SKM-1 (cell line): ENCODE measurements around the gene RSPH10B.
"Not testable (repeated sequence)": the region's sequence is repeated elsewhere in the genome, so short reads cannot be mapped to it uniquely, and the experiment has no call there.

ENCODE experiments used
- DNase-seq: peaks from one replicate; lab custom pipeline; 2025; ENCODE audit not compliant: unreplicated experiment; lab: John Stamatoyannopoulos, UW

Gene RSPH10B

GRCh38 chr7:5930290-5930689, 40.2 kb downstream of the RSPH10B start:
- DNase-seq: not testable (repeated sequence)

GRCh38 chr7:5926263-5926870, 44.1 kb downstream of the RSPH10B start:
- DNase-seq: not testable (repeated sequence)

- not testable (repeated sequence) for DNase-seq
These were observed 45.9 kb downstream of the RSPH10B start for GRCh38 chr7:5924630-5925029.

GRCh38 chr7:5924180-5924579, 46.3 kb downstream of the RSPH10B start:
- DNase-seq: not testable (repeated sequence)

- not testable (repeated sequence) for DNase-seq
These were observed 54.0 kb downstream of the RSPH10B start for GRCh38 chr7:5916529-5916928.

GRCh38 chr7:5908835-5909234, 61.7 kb downstream of the RSPH10B start:
- not testable (repeated sequence) for DNase-seq

- not testable (repeated sequence) for DNase-seq
These were observed 65.8 kb downstream of the RSPH10B start for GRCh38 chr7:5904726-5905125.

- DNase-seq: not testable (repeated sequence)
These were observed 67.5 kb downstream of the RSPH10B start for GRCh38 chr7:5903002-5903401.

- DNase-seq: not testable (repeated sequence)
These were observed 71.8 kb downstream of the RSPH10B start, which contains the start of gene CCZ1 for GRCh38 chr7:5898480-5899224. TSS of gene CCZ1 (plus strand) at chr7:5898733. CDS start at chr7:5898800, 67 bp downstream.

GRCh38 chr7:5897369-5897919, 73.0 kb downstream of the RSPH10B start:
- not testable (repeated sequence) for DNase-seq

GRCh38 chr7:5892498-5892897, 78.0 kb downstream of the RSPH10B start:
- no peak for DNase-seq

GRCh38 chr7:5890244-5890643, 80.2 kb downstream of the RSPH10B start:
- DNase-seq: not testable (repeated sequence)

- not testable (repeated sequence) for DNase-seq
These were observed 82.5 kb downstream of the RSPH10B start for GRCh38 chr7:5888021-5888420.

- DNase-seq: not testable (repeated sequence)
These were observed 86.1 kb downstream of the RSPH10B start for GRCh38 chr7:5884431-5884830.

GRCh38 chr7:5880106-5880505, 90.4 kb downstream of the RSPH10B start:
- DNase-seq: not testable (repeated sequence)

- not testable (repeated sequence) for DNase-seq
These were observed 90.9 kb downstream of the RSPH10B start for GRCh38 chr7:5879591-5879990.
